Cerebellar nuclear complex (tissue), 1 donor: ENCODE measurements around the gene SRP14.
"Not testable (repeated sequence)": the region's sequence is repeated elsewhere in the genome, so short reads cannot be mapped to it uniquely, and the experiment has no call there.

Source experiments
- DNase-seq, 2 experiments: peaks; one replicate each; lab custom pipeline; 2025; lab: John Stamatoyannopoulos, UW

The SRP14 gene

DNA sequence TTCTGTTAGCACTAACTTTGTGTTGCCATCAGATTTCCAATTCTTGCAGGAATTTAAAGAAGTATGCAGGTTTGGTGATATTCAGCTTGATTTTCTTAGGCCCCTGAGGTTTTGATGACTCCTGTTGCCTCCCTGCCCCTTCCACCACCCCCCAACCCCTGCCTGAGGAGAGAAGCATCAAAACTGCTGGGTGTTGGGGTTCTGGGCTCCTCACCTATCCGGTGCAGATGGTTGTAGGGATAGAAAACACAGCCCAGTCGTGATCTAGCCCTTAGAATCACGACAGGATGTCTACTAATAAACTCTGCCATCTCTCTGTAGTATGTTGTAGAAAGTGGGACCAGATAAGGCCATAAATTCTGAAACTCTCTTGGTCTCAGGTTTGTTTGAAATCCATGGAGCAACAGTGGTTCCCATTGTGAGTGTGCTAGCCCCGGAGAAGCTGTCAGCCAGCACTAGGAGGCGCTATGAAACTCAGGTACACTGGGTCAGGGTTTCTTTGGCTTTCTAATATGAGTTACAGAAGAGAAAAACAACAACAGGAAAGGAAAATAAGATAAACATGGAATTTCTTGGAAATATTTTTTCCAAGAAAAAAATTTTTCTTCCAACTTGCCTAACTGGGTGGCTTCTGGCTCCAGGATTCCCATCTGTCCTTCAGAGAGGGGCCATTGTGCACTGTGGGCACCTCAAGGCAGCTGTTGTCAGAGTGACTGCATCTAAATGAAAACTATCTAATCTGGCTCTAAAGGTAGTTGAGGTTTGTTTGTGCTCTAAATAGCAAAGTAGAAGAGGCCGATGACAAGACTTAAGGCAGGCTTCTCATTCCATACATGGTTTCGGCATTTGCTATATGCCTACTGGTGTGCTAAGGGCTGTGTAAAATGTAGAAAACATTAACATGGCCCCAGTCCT is 8.7 kb downstream of the SRP14 start:
- no peak for DNase-seq

DNA sequence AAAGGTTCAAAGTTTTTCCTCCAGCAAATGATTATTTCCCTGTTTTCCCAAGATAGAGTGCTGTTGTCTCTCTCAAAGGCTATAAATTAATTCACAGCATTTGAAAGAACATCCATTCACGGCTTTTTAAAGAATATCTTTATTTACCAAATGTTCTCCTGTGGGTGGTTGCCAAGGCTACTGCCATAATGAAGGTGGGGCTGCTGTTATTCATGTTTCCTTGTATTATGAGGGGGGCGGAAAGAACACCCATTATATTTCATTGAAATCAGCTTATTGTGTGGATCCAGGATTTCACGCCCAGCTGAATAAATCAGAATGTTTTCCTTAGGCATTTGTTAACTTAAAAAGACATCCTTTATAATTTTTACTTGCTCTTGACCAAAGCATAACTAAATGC is 10.1 kb downstream of the SRP14 start:
- DNase-seq = no peak

DNA sequence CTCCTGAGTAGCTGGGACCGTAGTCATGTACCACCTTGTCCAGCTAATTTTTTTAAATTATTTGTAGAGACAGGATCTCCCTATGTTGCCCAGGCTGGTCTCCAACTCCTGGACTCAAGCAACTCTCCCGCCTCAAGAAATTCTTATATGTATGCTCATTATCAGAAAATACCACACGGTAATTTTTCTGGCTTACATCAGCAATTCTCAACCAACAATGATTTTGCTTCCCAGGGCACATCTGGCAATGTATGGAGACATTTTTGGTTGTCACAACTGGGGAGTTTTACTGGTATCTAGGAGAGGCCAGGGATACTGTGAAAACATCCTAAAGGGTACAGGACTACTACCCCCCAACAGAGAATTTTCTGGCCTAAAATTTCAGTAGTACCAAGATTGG is 10.8 kb downstream of the SRP14 start:
- DNase-seq = no peak

DNA sequence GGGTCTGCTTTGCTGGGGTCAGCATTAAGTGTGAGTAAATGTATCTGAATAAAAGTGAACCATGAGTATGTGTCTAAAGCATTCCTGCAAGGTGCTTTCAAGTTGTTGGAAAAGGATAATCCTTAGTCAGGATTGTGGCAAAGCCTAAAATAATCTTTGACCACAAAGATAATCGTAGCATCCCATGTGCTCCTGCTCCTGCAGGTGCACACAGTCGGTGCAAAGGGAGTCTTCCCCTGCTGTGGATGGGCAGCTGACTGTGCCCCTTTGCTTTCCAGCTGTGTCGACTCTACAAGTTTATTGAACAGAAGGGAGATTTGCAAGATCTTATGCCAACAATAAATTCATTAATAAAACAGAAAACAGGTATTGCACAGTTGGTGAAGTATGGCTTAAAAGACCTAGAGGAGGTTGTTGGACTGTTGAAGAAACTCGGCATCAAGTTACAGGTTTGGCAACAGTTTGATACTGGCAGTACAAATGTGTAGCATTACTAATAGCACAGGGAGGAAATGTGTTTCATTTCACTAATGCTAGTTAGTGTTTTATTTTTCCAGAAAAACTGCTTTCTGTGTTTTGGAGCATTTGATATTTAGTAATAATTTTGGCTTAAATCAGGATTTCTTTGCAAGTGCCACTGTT is 22.6 kb downstream of the SRP14 start:
- DNase-seq = no peak

DNA sequence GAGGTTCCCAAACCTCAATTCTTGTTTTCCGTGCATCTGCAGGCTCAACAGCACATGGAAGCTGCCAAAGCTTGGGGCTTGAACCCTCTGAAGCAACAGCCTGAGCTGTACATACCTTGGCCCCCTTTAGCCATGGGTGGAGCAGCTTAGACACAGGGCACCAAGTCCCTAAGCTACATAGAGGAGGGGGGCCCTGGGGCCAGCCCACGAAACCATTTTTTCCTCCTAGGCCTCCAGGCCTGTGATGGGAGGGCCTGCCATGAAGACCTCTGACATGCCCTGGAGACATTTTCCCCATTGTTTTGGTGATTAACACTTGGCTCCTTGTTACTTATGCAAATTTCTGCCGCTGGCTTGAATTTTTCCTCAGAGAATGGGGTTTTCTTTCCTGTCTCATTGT is 24.6 kb downstream of the SRP14 start:
- DNase-seq = no peak

DNA sequence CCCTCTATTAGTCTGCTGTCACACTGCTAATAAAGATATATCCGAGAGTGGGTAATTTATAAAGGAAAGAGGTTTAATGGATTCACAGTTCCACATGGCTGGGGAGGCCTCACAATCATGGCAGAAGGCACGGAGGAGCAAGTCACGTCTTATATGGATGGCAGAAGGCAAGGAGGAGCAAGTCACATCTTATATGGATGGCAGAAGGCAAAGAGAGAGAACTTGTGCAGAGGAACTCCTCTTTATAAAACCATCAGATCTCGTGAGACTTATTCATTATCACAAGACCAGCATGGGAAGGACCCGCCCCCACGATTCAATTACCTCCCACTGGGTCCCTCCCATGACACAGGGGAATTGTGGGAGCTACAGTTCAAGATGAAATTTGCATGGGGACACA is 25.6 kb downstream of the SRP14 start:
- not testable (repeated sequence) for DNase-seq

DNA sequence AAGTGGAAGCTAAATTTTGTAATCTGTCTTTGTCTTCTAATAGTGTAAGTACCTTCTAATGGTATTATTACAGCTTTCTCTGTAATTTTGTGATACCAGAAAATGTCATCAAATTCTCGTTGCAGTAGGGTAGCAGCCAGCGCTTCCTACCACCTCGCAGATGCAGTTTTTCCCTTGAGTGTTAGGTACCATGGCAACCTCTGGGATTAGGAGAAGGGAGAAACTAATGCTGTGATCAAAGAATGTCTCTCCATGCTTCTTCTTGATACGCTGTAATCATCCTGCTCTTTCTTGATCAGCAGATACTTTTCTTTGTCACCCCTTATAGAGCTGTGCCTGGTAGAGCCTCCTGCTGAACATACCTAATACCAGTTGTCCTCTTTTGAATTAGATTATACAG is 27.7 kb downstream of the SRP14 start:
- DNase-seq = no peak

DNA sequence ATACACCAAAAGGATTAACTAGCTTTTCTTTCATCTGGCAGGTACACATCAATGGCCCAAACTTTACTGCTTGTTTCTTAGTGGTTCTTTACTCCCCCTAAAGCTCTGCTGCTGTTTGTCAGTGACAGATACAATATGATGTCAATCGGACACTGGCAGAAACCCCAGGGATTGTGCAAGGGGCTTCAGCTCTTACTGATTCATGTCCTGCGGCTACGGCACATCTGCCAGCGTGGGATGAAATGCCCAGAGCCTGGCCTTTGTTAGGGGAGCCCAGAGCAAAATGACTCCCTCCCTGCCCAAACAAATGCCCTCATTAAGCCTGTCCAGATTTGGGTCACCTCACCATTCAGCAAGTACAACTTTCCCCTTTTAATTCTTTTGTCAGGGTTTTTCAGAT is 28.3 kb downstream of the SRP14 start:
- no peak for DNase-seq

DNA sequence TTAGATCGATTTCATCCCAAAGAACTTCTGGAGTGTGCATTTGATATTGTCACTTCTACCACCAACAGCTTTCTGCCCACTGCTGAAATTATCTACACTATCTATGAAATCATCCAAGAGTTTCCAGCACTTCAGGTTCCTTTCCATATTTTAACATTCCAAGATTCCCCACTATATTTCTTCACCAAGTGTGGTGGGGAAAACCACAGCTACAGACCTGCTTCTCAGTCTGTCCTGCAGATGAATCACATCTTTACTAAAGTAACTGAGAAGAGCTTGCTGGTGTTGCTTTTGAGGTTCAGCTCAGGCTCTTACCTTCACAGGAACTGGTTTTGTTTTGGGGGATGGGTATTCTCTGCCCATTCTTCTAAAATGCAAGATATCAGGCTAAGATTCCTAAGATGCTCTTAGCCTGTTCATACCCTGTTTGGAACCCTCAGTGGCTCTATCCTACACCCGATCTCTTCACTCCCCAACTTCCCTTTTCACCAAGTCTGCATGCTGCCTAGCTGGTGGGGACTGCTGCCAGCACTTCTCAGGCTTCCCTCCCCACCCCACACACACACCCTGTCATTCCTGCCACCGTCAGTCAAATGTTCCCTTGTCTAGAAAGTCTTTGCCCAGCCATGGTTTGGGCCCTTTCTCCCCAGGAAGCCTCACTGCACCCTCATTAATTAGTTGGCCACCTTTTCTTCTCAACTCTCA is 30.8 kb downstream of the SRP14 start:
- no peak for DNase-seq

DNA sequence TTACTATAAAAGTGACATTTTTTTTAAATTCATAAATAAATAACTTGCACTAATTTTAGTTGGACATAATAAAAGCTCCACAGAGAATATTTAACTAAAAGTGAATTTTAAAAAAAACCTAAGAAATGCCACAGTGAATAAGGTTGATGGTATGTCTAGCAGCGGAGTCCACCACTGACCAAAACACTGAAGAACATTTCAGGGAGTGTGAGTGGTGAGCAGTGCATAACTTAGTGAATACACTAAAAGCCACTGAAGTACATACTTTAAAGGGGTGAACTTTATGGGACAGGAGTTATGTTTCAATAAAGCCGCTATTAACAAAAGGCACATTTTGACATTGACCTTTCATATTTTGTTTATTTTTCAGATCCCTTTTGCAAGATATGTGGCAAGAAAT is 32.3 kb downstream of the SRP14 start:
- no peak for DNase-seq

DNA sequence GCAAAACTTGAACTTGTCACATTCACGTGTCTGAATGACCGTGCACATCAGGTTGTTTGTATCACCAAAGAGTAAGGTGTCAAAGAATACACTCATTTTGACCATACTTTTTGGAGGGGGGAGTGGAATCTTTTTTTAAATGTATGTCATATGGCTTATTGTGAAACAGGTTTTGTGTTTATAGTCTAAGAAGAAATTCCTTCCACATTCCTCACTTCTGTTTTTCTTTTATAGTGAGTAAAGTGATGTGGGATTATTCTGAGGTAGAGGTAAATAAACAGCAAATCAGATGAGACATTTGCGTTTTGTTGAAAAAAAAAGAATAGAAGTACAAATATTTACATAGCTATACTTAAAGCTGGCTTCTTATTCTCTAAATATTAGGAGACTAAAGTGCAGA is 33.0 kb downstream of the SRP14 start:
- no peak for DNase-seq

DNA sequence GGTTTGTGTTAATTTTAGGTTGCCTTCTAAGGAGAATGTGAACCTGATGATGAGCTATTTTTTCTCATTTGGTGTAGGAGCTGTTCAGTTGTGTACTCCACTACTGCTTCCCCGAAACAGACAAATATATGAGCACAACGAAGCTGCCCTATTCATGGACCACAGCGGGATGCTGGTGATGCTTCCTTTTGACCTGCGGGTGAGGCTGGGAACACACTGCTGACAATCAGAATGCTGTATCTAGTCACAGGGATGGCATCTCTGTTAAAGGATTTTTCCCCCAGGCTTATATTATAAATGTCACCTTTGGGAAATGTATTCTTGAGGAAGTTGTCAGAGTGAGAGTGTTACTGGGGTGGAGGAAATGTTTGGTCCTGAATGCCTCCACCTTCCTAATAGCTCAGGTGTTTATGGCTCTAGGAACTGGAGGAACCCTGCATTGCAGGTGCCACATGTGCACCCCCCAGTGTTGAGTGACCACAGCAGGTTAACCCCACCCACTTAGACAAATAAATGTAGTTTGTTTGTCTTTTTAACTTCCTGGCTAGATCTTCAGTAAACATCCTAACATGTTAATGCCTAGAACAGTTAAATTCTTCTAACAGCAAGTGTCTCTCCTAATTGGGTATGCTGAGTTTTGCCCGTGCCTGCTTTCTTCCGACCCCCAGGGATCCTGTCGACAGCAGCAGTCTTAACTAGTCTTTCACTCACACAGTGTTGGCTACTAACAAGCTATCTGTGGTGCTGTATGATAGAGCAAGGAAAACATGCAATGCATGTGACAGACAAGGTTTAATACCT is 35.7 kb downstream of the SRP14 start:
- no peak for DNase-seq

DNA sequence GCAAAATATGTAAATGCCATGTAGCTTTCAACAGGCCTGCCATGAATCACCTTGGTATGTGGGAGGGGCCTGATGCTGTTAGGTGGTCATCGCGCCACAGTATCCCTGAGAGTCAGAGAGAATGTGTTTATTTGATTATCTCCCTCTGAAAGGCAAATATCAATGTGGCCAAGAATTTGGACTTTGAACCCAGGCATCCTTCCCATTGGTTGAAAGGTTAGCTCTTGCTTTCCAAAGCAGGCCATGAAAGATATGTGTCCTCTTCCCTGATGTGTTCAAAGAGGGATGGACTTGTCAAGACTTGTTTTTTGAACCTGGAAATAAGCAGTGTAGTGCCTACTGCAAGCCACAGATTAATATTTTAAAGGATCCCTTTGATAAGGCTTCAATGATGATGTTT is 36.7 kb downstream of the SRP14 start:
- no peak for DNase-seq

DNA sequence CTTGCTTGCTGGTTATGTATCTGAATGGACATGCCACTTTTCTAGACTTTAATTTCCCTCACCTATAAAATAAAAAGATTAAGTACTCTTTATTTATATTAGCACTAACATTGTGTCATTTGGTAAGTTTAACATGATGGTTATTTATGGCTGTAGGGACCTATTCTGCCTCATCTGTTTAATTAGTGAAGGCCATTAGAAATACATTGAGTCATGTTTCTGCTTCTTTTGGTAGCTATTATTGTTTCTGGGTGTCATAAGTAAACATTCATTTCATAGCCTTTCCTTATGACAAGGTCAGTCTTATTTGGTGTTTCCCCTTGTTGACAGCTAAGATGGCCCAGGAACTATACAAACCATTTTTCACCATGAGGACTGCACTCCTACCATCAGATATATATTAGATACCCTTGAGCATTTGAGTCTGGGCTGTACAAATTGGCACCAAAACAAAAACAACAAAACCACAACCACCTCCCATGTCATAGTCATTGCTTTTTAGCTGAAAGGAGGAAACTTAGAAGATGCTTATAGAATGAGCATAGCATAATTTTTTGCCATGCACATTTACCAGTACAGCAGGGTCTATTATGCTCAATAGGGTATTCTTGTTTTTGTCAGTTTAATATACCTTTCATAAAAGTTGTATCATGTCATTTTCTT is 39.3 kb downstream of the SRP14 start:
- DNase-seq = no peak

DNA sequence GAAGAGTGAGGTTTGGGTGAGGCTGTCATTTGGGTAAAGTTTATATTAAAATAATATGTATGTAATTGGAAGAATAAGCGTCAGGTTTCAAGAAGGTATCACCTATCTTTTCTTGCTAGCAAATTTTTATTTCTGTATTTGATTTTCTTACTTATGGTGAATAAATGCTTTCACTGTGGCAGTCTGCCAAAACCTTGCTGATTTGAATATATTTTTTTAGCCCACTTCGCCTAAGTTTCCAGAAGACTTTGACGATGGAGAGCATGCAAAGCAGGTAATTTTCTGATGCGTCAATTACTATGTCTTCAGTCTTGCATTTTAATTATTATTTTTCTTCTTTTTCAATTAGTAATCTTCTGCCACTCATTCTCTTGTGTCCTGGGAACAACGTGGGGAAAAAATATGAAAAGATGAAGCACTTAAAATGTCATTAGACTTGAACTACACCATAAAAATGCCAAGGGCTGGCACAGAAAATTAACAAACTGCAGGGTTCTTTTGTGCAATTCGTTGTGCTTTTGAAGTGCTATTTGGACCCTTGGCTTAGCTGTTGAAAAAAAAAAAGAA is 40.4 kb downstream of the SRP14 start:
- DNase-seq = no peak

DNA sequence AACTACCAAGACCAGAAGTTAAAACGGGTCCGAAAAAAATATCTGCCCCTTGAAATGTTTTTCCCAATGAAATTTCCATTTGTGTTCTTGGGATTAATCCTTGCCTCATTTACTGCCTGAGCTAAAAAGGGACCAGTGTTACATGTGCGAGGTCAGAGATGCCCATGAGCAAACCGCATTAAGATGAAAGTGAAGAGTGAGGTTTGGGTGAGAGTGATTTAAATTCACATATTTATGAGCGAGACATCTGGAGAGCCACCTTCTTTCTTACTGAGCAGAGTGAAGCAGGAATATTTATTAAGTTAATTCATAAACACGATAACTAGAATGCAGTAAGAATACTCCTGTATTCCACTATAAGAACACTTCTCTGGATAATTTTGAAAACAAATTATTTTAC is 41.3 kb downstream of the SRP14 start:
- DNase-seq = no peak

DNA sequence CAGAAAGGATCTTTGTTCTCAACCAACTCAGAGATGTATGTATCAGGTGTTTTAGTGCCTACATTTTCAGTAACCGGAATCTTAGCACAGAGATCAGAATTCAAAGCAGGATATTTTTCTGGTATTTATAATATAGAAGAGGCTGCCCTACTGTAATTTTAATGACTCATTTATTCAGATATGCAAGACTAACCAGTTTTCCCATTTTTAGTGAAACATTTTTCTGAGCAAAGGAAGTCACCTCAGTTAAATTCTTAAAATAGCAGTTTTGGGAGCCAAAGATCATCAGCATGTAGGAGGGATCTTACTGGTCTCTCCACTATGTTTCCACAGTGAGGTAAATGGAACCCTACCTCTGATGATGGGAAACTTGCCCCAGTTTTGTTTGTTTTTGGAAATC is 42.0 kb downstream of the SRP14 start:
- DNase-seq = no peak

DNA sequence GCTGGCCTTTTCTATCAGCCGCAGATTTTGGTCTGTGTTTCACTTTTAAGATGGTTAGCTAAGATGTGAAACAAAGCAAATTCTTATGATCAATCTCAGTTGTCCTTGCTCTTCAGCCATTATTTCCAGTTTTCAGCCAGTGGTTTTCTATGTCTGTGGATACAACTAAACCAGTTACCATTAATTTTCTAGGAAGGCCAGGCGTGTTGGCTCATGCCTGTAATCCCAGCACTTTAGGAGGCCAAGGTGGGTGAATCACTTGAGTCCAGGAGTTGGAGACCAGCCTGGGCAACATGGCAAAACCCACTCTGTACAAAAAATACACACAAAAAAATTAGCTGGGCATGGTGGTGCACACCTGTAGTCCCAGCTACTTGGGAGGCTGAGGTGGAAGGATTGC is 42.8 kb downstream of the SRP14 start:
- DNase-seq = not testable (repeated sequence)

DNA sequence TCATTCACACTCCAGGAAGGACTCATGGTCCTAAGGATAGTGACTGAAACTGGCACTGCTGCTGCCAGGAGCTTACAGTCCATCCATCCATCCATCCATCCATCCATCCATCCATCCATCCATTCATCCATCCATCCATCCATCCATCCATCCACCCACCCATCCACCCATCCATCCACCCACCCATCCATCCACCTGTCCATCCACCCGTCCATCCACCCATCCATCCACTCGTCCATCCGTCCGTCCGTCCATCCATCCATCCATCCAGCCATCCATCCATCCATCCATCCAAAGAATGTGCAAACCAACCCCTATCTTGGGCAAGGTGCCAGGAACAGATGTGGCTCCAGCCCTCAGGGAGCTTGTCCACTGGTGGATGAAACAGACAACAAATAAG is 46.0 kb downstream of the SRP14 start:
- not testable (repeated sequence) for DNase-seq

DNA sequence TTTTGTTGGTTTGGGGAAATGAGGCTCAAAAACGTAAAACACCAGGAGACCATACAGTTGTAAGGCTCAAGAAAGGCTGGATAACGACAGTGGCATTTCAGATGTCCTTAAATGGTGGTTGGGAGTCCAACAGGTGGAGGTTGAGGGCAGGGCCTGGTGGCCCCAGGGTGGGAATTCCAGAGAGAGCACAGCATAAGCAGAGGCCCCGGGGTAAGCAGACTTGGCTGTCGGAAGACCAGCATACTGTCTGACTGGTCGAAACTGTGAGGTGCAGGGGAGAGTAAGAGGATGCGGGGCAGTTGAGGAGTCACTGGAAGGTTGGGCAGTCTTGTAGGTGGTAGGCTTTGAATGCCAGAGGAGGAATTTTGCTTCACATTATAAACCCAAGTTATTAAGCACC is 48.3 kb downstream of the SRP14 start:
- no peak for DNase-seq

DNA sequence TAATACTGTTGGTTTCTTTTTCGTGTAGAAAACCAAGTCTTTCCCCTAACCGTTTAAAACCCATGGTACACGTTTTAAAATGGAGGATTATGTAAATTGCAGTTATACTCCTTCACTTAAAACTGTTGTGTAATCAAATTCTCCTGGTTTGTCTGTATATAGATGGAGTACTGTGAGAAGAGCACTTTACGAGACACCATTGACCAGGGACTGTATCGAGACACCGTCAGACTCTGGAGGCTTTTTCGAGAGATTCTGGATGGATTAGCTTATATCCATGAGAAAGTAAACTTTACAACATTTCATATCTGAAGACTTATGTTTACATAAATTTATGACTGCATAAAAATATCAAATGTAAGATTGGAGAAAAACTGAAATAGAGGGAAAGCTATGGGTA is 51.2 kb downstream of the SRP14 start:
- DNase-seq = no peak
